ENCODE measurements around the gene AK8.
A peak's percentile ranks its signal among the peaks of the same experiment; 100 is the strongest.

AK8 gene

DNA sequence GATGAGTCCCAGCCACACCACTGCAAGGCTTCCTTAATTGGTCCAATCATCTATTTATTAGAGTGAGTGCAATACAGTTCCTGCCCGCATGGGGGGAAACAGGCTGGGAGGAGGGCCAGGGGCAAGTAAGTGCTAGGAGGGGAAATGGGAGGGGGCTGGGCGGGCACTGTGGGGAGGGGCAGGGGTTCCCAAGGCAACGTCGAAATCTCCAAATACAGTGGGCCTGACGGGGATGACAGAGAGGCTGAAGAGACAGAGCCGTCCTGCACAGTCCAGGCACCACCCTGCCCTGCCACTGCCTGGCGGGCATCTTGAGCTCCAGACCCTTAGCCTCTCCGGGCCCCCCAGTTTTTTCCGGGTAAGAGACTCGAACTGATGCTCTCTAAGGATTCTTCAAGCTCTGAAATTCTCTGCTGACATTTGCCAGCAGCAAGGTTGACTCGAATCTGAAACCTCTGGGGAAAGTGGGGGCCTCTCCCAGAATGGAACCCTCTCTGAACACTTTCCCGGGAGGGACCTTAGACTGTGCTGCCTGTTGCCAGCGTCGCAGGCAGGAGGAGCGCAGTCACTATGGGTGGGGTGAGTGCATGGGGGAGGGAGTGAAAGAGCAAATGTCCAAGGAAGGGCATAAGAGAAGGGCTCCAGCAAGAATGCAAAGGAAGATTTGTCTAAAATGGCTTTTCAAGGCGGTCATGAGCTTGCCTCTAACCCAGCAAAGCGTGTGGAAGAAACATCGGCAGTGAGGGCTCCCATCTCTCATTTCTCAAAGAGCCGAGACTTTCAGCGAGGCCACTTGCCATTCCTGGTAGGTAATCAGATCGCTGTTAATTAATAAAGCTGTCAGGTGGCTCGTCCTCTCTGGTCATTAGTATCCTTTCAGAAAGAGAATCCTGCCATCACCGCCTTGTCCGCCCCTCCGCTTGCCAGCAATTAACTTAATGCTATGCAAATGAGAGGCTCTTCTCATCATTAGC, 108.9 kb downstream of the AK8 start:
- Histone ChIP-seq H3K9ac (ENCODE audit: low read length) (peak overlapping the region; percentile 99), H3K4me1 (ENCODE audit: control insufficient read depth, insufficient read depth, low read length) (peaks cover 10% of the 10 kb centered on the region), H3K27me3 (ENCODE audit: control insufficient read depth, insufficient read depth, low read length) (no peaks in the 10 kb centered on the region), H3K36me3 (ENCODE audit: control insufficient read depth, insufficient read depth, low read length) (no peaks in the 10 kb centered on the region), H3K4me3 (ENCODE audit: low read length) (peak overlapping the region; percentile 93), H3K9me3 (ENCODE audit: control insufficient read depth, low read length) (no peaks in the 10 kb centered on the region)

DNA sequence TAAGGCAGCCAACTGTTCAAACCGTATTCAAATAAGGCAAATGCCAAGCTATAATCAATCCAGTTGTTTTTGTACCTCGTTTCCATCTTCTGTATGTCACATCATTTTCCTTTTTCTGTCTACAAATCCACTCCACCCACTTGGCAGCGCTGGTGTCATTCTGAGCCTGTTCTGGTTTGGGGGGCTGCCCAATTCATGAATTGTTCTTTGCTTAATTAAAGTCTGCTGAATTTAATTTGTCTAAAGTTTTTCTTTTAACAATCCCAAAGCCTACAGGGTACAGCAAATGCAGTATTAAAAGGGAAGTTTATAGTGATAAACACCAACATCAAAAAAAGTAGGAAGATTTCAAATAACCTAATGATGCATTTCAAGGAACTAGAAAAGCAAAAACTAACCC, 114.5 kb downstream of the AK8 start:
- Histone ChIP-seq H3K36me3 (ENCODE audit: control insufficient read depth, insufficient read depth, low read length) (no peaks in the 10 kb centered on the region), H3K4me3 (ENCODE audit: low read length) (no peak overlapping the region), H3K9ac (ENCODE audit: low read length) (no peak overlapping the region), H3K4me1 (ENCODE audit: control insufficient read depth, insufficient read depth, low read length) (no peaks in the 10 kb centered on the region), H3K9me3 (ENCODE audit: control insufficient read depth, low read length) (no peaks in the 10 kb centered on the region), H3K27me3 (ENCODE audit: control insufficient read depth, insufficient read depth, low read length) (no peaks in the 10 kb centered on the region)

DNA sequence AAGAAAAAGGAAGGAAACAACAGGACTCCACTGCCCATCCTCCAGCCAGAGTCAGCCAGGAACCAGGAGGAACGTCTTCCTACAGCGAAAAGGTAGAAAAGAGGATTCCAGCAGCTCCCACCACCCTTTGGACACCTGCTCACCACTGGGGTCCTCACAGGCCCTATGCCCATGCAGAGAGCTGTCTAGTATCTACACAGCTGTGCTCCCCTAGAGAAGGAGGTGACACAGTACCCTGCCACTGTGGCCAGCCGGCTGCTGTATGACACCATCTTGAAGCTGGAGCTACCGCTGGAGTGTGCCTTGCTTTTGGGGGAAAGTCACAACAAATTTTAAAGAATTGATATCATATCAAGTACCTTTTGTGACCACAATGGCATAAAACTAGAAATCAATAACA, 115.2 kb downstream of the AK8 start:
- Histone ChIP-seq H3K36me3 (ENCODE audit: control insufficient read depth, insufficient read depth, low read length) (no peaks in the 10 kb centered on the region), H3K9me3 (ENCODE audit: control insufficient read depth, low read length) (no peaks in the 10 kb centered on the region), H3K4me1 (ENCODE audit: control insufficient read depth, insufficient read depth, low read length) (no peaks in the 10 kb centered on the region), H3K4me3 (ENCODE audit: low read length) (no peak overlapping the region), H3K9ac (ENCODE audit: low read length) (no peak overlapping the region), H3K27me3 (ENCODE audit: control insufficient read depth, insufficient read depth, low read length) (no peaks in the 10 kb centered on the region)

DNA sequence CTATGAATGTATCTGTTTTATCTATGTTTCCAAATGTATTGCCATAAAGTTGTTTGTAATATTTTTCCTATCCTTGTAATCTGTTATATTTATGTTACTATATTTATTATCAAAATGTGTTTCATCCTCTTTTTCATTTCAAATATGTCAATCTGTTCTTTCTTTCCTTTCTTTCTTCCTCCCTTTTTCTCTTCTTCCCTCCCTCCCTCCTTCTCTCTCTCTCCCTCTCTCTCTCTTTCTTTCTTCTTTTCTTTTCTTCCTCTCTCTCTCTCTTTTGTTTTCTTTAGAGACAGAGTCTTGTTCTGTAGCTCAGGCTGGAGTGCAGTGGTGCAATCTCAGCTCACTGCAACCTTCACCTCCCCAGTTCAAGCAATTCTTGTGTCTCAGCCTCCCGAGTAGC, 116.5 kb downstream of the AK8 start:
- Histone ChIP-seq H3K9me3 (ENCODE audit: control insufficient read depth, low read length) (no peaks in the 10 kb centered on the region), H3K36me3 (ENCODE audit: control insufficient read depth, insufficient read depth, low read length) (no peaks in the 10 kb centered on the region), H3K27me3 (ENCODE audit: control insufficient read depth, insufficient read depth, low read length) (no peaks in the 10 kb centered on the region), H3K9ac (ENCODE audit: low read length) (no peak overlapping the region), H3K4me3 (ENCODE audit: low read length) (no peak overlapping the region), H3K4me1 (ENCODE audit: control insufficient read depth, insufficient read depth, low read length) (no peaks in the 10 kb centered on the region)

DNA sequence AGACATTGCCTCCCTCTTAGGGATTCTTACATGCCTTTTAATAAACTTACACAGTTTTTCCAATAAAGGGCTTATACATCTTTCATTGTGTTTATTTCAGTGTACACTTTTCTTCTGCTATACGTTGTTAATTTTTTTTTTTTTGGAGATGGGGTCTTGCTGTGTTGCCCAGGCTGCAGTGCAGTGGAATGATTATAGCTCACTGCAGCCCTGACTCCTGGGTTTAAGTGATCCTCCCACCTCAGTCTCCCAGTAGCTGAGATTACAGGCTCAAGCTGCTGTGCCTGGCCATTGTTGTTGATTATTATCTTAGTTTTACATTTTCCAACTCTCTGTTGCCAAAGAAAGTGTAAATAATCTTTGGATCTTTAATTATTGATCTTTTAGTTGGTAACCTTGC, 118.0 kb downstream of the AK8 start:
- Histone ChIP-seq H3K27me3 (ENCODE audit: control insufficient read depth, insufficient read depth, low read length) (no peaks in the 10 kb centered on the region), H3K9me3 (ENCODE audit: control insufficient read depth, low read length) (no peaks in the 10 kb centered on the region), H3K9ac (ENCODE audit: low read length) (no peak overlapping the region), H3K36me3 (ENCODE audit: control insufficient read depth, insufficient read depth, low read length) (no peaks in the 10 kb centered on the region), H3K4me1 (ENCODE audit: control insufficient read depth, insufficient read depth, low read length) (no peaks in the 10 kb centered on the region), H3K4me3 (ENCODE audit: low read length) (no peak overlapping the region)

DNA sequence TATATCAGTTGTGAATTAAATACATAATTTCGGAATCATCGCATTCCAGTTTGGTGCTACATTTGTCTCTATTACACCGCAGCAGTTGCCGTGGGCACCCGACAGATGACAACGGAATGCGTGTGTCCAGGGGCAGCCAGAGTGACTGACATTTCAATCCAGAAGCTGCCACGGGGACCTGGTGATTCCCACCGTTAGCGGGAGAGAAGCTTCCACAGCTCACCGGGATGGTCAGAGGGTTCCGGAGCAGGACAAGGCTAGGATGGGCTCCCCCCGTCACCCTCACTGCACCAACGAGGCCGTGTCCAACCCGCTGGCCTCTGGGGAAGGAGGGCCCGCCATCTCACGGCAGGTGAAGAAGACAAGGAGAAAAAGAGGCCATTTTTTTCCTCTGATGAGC, 121.1 kb downstream of the AK8 start:
- H3K36me3 ChIP-seq (ENCODE audit: control insufficient read depth, insufficient read depth, low read length) = no peaks in the 10 kb centered on the region
- H3K4me1 ChIP-seq (ENCODE audit: control insufficient read depth, insufficient read depth, low read length) = no peaks in the 10 kb centered on the region
- no peak overlapping the region for H3K9ac ChIP-seq (ENCODE audit: low read length)
- H3K4me3 ChIP-seq (ENCODE audit: low read length) = no peak overlapping the region
- no peaks in the 10 kb centered on the region for H3K27me3 ChIP-seq (ENCODE audit: control insufficient read depth, insufficient read depth, low read length)
- H3K9me3 ChIP-seq (ENCODE audit: control insufficient read depth, low read length) = no peaks in the 10 kb centered on the region

DNA sequence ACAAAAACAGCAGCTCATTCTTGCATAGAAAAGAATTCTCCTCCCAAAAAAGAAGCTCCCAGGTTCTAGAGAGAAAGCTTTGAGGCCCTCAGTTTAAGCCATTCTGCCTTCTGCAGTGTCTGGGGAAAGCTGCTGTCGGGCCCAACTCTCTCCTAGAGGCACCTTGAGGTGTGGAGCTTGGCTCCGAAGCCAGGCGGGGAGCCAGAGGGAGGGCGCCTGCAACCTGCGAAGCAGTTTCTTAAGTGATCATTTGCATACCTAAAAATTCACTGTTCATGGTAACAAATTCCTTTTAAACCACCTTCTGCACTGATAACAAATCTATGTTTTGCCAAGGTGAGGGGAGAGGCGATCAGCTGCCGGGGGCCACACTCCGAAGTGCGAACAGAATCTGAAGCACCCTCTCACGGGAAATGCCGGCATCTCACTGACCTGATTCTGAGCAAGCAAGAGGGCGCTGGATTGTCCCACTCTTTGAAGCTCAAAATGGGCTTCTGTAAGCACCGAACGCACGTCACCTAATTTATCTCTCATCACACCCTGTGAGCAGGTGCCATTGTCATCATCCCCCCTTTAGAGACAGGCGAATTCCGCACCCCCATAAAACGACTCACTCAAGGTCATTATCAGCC, 121.8 kb downstream of the AK8 start:
- H3K4me1 ChIP-seq (ENCODE audit: control insufficient read depth, insufficient read depth, low read length) = no peaks in the 10 kb centered on the region
- H3K4me3 ChIP-seq (ENCODE audit: low read length) = no peak overlapping the region
- no peak overlapping the region for H3K9ac ChIP-seq (ENCODE audit: low read length)
- H3K36me3 ChIP-seq (ENCODE audit: control insufficient read depth, insufficient read depth, low read length) = no peaks in the 10 kb centered on the region
- no peaks in the 10 kb centered on the region for H3K9me3 ChIP-seq (ENCODE audit: control insufficient read depth, low read length)
- no peaks in the 10 kb centered on the region for H3K27me3 ChIP-seq (ENCODE audit: control insufficient read depth, insufficient read depth, low read length)

DNA sequence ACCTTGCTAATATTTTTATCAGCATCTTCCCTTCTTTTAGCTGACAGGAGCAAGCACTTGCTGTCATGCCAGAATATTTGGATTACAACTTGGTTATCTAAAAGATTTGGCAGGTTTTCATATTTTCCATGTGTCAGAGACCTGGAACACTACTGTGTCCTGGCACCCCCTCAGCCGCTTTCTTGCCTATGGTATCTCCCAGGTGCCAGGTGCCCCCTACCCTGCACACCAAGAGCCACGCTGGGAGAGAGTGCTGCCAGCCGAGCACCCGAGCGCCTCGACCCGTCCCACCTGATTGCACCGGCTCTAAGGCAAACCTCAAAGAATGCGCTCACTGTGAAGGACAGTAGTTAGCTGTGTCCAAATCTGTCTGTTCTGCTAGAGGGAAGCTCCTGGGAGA, 123.0 kb downstream of the AK8 start:
- Histone ChIP-seq H3K36me3 (ENCODE audit: control insufficient read depth, insufficient read depth, low read length) (no peaks in the 10 kb centered on the region), H3K9ac (ENCODE audit: low read length) (no peak overlapping the region), H3K27me3 (ENCODE audit: control insufficient read depth, insufficient read depth, low read length) (no peaks in the 10 kb centered on the region), H3K4me1 (ENCODE audit: control insufficient read depth, insufficient read depth, low read length) (no peaks in the 10 kb centered on the region), H3K9me3 (ENCODE audit: control insufficient read depth, low read length) (no peaks in the 10 kb centered on the region), H3K4me3 (ENCODE audit: low read length) (no peak overlapping the region)

DNA sequence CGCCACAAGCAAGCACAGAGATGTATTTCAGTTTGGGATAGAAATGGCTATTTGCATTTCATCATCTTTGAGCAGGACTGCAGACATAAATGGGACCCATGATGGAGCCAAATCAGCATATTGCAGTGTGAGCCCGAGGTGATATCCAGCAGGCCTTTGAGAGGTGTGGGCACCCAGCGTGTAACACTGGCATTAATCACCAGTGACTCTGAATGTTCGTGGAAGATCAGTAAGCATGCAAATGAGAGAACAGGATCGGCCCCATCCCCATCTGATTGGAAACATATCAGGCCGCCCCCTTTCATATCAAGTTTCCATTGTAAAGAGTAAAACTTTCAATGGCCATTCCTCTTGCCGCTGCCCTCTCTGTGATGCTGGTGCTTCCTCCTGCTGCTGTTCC, 123.8 kb downstream of the AK8 start:
- no peaks in the 10 kb centered on the region for H3K4me1 ChIP-seq (ENCODE audit: control insufficient read depth, insufficient read depth, low read length)
- no peaks in the 10 kb centered on the region for H3K36me3 ChIP-seq (ENCODE audit: control insufficient read depth, insufficient read depth, low read length)
- no peak overlapping the region for H3K4me3 ChIP-seq (ENCODE audit: low read length)
- no peaks in the 10 kb centered on the region for H3K9me3 ChIP-seq (ENCODE audit: control insufficient read depth, low read length)
- no peaks in the 10 kb centered on the region for H3K27me3 ChIP-seq (ENCODE audit: control insufficient read depth, insufficient read depth, low read length)
- no peak overlapping the region for H3K9ac ChIP-seq (ENCODE audit: low read length)

DNA sequence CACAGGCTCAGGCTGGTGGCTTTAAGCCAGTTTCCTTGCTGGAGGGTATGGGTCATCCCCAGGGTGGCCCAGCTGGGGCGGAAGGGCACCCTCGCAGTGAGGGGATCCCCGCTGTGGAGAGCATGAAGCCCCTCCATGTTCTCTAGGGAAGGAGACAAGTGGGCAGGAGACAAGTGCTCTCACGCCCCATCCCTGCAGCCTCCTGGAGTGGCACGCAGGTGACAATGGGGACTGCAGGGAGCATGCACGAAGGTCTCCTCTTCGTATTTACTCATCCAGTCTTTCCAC, 124.5 kb downstream of the AK8 start:
- Histone ChIP-seq H3K9me3 (ENCODE audit: control insufficient read depth, low read length) (no peaks in the 10 kb centered on the region), H3K4me3 (ENCODE audit: low read length) (no peak overlapping the region), H3K9ac (ENCODE audit: low read length) (no peak overlapping the region), H3K36me3 (ENCODE audit: control insufficient read depth, insufficient read depth, low read length) (no peaks in the 10 kb centered on the region), H3K27me3 (ENCODE audit: control insufficient read depth, insufficient read depth, low read length) (no peaks in the 10 kb centered on the region), H3K4me1 (ENCODE audit: control insufficient read depth, insufficient read depth, low read length) (no peaks in the 10 kb centered on the region)

DNA sequence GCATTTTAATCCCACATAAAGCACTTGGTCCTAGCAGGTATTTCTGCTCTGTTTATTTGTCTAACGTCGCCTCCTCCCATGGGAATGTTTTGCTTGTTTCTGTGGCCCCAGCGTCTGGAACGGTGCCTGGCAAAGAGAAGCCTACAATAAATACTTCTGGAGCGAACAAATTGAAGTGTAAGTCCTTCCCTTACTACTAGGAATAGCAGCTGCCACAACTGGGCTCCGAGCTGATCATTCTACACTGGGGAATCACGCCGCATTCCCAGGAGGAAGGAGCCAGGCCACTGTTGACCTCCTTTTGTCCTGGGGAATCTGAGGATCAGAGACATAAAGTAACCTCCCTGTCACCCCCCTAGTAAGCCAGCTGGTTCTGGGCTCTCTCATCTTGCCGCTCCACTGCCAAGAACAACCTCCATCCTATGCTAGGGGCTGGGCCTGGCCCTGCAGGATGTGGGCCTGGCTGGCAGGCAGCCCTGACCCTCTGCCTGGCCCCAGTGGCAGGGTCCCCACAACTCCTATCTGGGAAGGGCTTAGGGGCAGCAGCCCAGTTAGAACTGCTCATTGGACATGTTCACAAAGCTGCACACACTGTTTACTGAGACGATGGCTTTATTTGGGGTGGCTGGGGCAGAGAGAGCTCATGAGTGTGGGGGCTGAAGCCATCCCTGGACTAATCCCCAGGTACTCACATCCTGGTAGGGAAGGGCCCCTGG, 125.0 kb downstream of the AK8 start:
- H3K4me3 ChIP-seq (ENCODE audit: low read length) = no peak overlapping the region
- no peak overlapping the region for H3K9ac ChIP-seq (ENCODE audit: low read length)
- no peaks in the 10 kb centered on the region for H3K4me1 ChIP-seq (ENCODE audit: control insufficient read depth, insufficient read depth, low read length)
- H3K27me3 ChIP-seq (ENCODE audit: control insufficient read depth, insufficient read depth, low read length) = no peaks in the 10 kb centered on the region
- H3K36me3 ChIP-seq (ENCODE audit: control insufficient read depth, insufficient read depth, low read length) = no peaks in the 10 kb centered on the region
- no peaks in the 10 kb centered on the region for H3K9me3 ChIP-seq (ENCODE audit: control insufficient read depth, low read length)

DNA sequence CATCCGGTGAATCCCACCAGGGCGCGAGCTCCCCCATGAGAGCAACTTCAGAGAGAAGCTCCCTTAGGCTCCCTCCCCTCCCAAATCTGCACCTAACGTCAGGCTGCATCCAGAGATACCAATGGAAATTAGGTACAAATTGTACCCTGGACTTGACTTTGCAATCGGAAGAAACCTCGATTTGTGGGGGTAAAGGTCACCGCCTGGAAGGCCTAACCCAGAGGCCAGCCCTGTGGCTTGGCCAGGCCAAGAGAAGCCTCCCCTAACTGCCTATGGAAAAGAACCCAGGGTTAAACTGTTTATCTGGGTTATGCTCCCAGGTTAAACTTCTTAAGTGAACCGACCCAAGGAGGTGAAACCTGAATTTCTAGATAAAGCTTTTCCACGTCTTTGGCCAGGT, 127.4 kb downstream of the AK8 start:
- Histone ChIP-seq H3K27me3 (ENCODE audit: control insufficient read depth, insufficient read depth, low read length) (peaks cover 6% of the 10 kb centered on the region), H3K4me1 (ENCODE audit: control insufficient read depth, insufficient read depth, low read length) (no peaks in the 10 kb centered on the region), H3K9me3 (ENCODE audit: control insufficient read depth, low read length) (no peaks in the 10 kb centered on the region), H3K9ac (ENCODE audit: low read length) (no peak overlapping the region), H3K36me3 (ENCODE audit: control insufficient read depth, insufficient read depth, low read length) (no peaks in the 10 kb centered on the region), H3K4me3 (ENCODE audit: low read length) (no peak overlapping the region)
